ENCODE measurements around the gene L3MBTL4. TPM values are rescaled to one million over a fixed set of nuclear protein-coding genes. Genes with fewer than 3 reads are reported as not detected.

Gene L3MBTL4
- total and polyA plus RNA-seq, 7 donors, result 0.04 to 1.3 (median 0.22) TPM

DNA sequence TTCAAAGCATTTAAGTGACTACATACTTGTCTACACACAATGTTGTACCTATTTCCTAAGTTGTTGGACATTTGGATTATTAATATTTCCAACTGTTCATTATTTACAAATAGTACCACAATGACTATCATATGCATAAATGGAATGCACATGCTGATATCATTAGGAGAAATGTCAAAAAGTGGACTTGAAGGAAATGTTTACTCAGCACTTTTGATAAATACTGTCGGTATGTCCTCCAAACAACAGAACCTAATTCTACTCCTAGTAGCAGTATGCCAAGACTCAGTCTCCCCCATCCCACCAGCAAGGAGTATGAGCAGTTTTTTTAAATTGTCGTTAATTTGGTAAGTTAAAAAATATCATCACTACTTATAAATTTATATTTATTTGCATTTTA is 116.8 kb downstream of the L3MBTL4 start:
- 85 to 92% (median 87%) methylated on average over 2 of the region's 2 CpGs for WGBS, 3 donors
- DNase-seq, result no peak
- no peaks in the 10 kb centered on the region for H3K27me3 ChIP-seq (ENCODE audit: insufficient read depth in 3 of 3, low read length in 2 of 3)
- H3K4me3 ChIP-seq, result no peak overlapping the region
- intact Hi-C loops (cut with DNase I), result no loop called here
- H3K9me3 ChIP-seq, result no peaks in the 10 kb centered on the region
- no peaks in the 10 kb centered on the region for H3K4me1 ChIP-seq
- ATAC-seq, result no peak
- no peak overlapping the region for H3K27ac ChIP-seq
- TF ChIP-seq, protein P1, sequence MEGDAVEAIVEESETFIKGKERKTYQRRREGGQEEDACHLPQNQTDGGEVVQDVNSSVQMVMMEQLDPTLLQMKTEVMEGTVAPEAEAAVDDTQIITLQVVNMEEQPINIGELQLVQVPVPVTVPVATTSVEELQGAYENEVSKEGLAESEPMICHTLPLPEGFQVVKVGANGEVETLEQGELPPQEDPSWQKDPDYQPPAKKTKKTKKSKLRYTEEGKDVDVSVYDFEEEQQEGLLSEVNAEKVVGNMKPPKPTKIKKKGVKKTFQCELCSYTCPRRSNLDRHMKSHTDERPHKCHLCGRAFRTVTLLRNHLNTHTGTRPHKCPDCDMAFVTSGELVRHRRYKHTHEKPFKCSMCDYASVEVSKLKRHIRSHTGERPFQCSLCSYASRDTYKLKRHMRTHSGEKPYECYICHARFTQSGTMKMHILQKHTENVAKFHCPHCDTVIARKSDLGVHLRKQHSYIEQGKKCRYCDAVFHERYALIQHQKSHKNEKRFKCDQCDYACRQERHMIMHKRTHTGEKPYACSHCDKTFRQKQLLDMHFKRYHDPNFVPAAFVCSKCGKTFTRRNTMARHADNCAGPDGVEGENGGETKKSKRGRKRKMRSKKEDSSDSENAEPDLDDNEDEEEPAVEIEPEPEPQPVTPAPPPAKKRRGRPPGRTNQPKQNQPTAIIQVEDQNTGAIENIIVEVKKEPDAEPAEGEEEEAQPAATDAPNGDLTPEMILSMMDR (IDR thresholded peaks at IDR 0.05), result no peak
- H3K36me3 ChIP-seq (ENCODE audit: insufficient read depth in 1 of 2, low read depth in 1 of 2), result no peaks in the 10 kb centered on the region

DNA sequence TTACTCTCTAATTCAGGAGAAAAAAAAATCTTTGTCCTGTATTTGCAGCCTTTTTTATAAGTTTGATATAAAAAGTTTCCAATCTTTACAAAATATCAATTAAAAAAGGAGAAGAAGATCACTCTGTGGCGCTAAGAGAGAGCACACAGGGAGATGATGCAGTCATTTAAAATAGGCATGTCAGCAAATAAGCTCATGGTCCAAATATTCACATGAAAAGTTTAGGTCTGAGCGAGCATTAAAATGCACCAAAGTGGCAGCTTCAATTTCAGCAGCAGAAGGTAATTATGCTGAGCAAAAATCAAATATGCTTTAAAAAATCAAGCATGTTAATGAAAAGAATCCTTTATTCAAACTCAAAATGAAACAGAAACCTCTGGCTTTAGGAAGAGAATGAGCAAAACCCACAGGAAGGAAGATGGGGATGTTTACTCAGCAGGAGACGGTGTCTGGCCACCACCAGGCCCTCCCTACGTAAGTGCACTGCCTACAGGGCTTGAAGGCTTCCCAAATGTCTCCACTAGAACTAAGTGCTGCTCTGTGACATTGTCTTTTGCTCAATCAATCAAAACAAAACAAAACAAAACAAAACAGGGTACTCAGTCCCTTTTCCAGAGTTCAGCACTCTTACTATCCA is 120.4 kb downstream of the L3MBTL4 start:
- DNase-seq (no peak), ATAC-seq (no peak)
- Histone ChIP-seq H3K9me3 (no peaks in the 10 kb centered on the region), H3K4me1 (no peaks in the 10 kb centered on the region), H3K27ac (no peak overlapping the region), H3K36me3 (ENCODE audit: insufficient read depth in 1 of 2, low read depth in 1 of 2) (no peaks in the 10 kb centered on the region), H3K4me3 (no peak overlapping the region), H3K27me3 (ENCODE audit: insufficient read depth in 3 of 3, low read length in 2 of 3) (no peaks in the 10 kb centered on the region)
- WGBS, 3 donors, result 56 to 63% (median 60%) methylated on average over 4 of the region's 4 CpGs
- TF ChIP-seq, protein P1 (IDR thresholded peaks at IDR 0.05), result no peak
- intact Hi-C loops (cut with DNase I), result no loop called here

DNA sequence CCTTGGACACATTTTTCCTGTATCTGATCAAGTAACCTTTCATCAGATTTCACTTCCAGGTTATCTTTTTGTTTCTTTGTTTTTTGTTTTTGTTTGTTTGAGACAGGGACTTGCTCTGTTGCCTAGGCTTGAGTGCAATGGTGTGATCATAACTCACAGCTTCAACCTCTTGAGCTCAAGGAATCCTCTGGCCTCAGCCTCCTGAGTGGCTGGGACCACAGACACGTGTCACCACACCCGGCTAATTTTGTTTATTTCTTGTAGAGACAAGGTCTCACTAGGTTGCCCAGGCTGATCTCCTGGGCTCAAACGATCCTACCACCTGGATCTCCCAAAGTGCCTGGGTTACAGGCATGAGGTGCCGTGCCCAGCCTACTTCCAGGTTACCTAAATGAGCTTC is 124.9 kb downstream of the L3MBTL4 start:
- 75 to 78% (median 78%) methylated on average over 4 of the region's 4 CpGs for WGBS, 3 donors
- no peaks in the 10 kb centered on the region for H3K9me3 ChIP-seq
- no peaks in the 10 kb centered on the region for H3K27me3 ChIP-seq (ENCODE audit: insufficient read depth in 3 of 3, low read length in 2 of 3)
- no peaks in the 10 kb centered on the region for H3K4me1 ChIP-seq
- H3K4me3 ChIP-seq, result no peak overlapping the region
- no peak for DNase-seq
- TF ChIP-seq, protein P1 (IDR thresholded peaks at IDR 0.05), result no peak
- H3K27ac ChIP-seq, result no peak overlapping the region
- no peaks in the 10 kb centered on the region for H3K36me3 ChIP-seq (ENCODE audit: insufficient read depth in 1 of 2, low read depth in 1 of 2)
- intact Hi-C loops (cut with DNase I), result no loop called here
- no peak for ATAC-seq

DNA sequence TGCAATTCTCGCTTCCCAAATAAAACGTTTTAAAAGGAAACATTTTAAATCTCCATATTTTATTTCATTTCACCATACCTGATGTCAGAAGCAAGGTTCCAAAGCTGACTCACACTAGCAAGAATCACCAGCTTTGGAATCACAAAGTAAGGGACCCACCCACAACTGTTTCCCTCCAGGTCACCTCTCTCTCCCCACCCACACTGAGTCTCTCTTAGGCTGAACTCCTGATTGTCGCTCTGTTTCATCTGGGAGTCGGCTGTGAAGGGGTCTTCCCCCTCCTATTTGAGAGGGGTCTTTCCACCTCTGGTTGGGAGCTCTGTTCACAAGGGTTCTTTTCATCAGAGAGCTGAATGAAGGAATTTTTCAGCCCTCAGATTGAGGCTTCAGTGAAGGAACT is 128.1 kb downstream of the L3MBTL4 start:
- TF ChIP-seq, protein P1 (IDR thresholded peaks at IDR 0.05), result no peak
- ATAC-seq, result no peak
- no peak for DNase-seq
- H3K27me3 ChIP-seq (ENCODE audit: insufficient read depth in 3 of 3, low read length in 2 of 3), result no peaks in the 10 kb centered on the region
- intact Hi-C loops (cut with DNase I), result no loop called here
- no peaks in the 10 kb centered on the region for H3K36me3 ChIP-seq (ENCODE audit: insufficient read depth in 1 of 2, low read depth in 1 of 2)
- 80 to 86% (median 83%) methylated on average over 4 of the region's 4 CpGs for WGBS, 3 donors
- no peaks in the 10 kb centered on the region for H3K4me1 ChIP-seq
- H3K4me3 ChIP-seq, result no peak overlapping the region
- H3K9me3 ChIP-seq, result no peaks in the 10 kb centered on the region
- H3K27ac ChIP-seq, result no peak overlapping the region

DNA sequence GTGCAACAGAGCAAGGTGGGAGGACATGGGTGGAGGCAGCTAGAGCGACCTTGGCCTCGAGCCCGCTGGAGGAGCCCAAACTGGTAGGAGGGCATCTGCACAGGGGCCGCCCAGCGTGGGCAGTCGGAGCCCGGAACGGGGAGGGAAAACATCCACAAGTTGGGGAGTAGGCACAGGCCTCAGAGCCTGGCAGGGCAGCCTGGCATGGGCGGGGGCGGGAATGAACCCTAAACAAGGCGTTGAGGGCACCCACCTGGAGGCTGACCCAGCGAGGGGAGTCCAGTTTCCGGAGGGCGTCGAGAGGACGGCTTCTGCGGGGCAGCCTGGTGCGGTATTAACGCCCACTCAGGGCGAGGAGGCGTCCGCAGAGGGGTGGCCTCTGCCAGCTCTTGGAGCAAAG is 129.9 kb downstream of the L3MBTL4 start:
- TF ChIP-seq, protein P1 (IDR thresholded peaks at IDR 0.05), result no peak
- DNase-seq (no peak), ATAC-seq (no peak)
- H3K4me1 ChIP-seq, result no peaks in the 10 kb centered on the region
- WGBS, 3 donors, result 95 to 98% (median 97%) methylated on average over 22 of the region's 22 CpGs
- H3K9me3 ChIP-seq, result no peaks in the 10 kb centered on the region
- no peaks in the 10 kb centered on the region for H3K27me3 ChIP-seq (ENCODE audit: insufficient read depth in 3 of 3, low read length in 2 of 3)
- no peak overlapping the region for H3K27ac ChIP-seq
- H3K4me3 ChIP-seq, result no peak overlapping the region
- no peaks in the 10 kb centered on the region for H3K36me3 ChIP-seq (ENCODE audit: insufficient read depth in 1 of 2, low read depth in 1 of 2)
- intact Hi-C loops (cut with DNase I), result no loop called here
